B cell (primary cell): Measurements from ENCODE around the gene CGNL1. TPM values are rescaled to one million over a fixed set of nuclear protein-coding genes. Genes with fewer than 3 reads are reported as not detected.

Experiments used
- ATAC-seq: fragments of 200-7000 bp; cut with Tn5 transposase; one replicate; pipeline ENCODE4 v1.10.0; 2021; ENCODE audit warnings: low read depth, mild to moderate bottlenecking, moderate number of reproducible peaks, moderate library complexity
- CTCF ChIA-PET: fragments of 350-600 bp; sonication (Branson Sonifier 250); formaldehyde crosslinking; loops from one replicate; lab custom pipeline; 2021; ENCODE audit warnings: antibody characterized with exemption, inconsistent platforms; lab: Charles Lee
- POLR2A ChIA-PET: fragments of 350-600 bp; sonication (Branson Sonifier 250); formaldehyde crosslinking; loops from one replicate; lab custom pipeline; 2021; ENCODE audit warnings: antibody characterized with exemption; lab: Charles Lee
- DNase-seq: peaks from one replicate; pipeline ENCODE4 v3.0.0; 2013
- H2AFZ ChIP-seq: 2 replicates; pipeline ENCODE4 v1.6.1; 2012; ENCODE audit warnings: mild to moderate bottlenecking, low read depth, low read length; ENCODE audit not compliant: insufficient read depth, poor library complexity, severe bottlenecking
- H3K27ac ChIP-seq, 2 donors: 1 replicate in 1 of 2; 2 replicates in 1 of 2; pipeline ENCODE4 v1.5.1; 2012 to 2013; ENCODE audit warnings: low read length in 2 of 2, mild to moderate bottlenecking in 2 of 2, moderate library complexity in 1 of 2
- H3K27me3 ChIP-seq, 4 experiments: fragments of 200-600 bp in 1 of 4; sonication (generic) in 1 of 4; replicated peaks in 1 of 4; 1 replicate in 2 of 4; 2 replicates in 2 of 4; pipeline versions ENCODE4 v1.6.1 to v1.7.0; 2013 to 2016; ENCODE audit warnings: low read length in 3 of 4, mild to moderate bottlenecking in 2 of 4, mixed read lengths in 1 of 4, moderate library complexity in 1 of 4; ENCODE audit not compliant: insufficient read depth in 4 of 4, control insufficient read depth in 3 of 4; ENCODE audit errors: control extremely low read depth in 1 of 4
- H3K36me3 ChIP-seq, 2 experiments: replicated peaks in 1 of 2; 1 replicate in 1 of 2; 2 replicates in 1 of 2; pipeline versions ENCODE4 v1.6.1 to v1.7.1; 2013; ENCODE audit warnings: low read length in 1 of 2; ENCODE audit not compliant: insufficient read depth in 2 of 2, control insufficient read depth in 1 of 2; ENCODE audit errors: control extremely low read depth in 1 of 2, extremely low read depth in 1 of 2
- H3K4me1 ChIP-seq, 2 donors: fragments of 200-600 bp in 1 of 2; sonication (generic) in 1 of 2; 1 replicate in 1 of 2; 2 replicates in 1 of 2; pipeline versions ENCODE4 v1.5.1 to v1.6.1; 2013 to 2017; ENCODE audit warnings: low read length in 2 of 2; ENCODE audit not compliant: control insufficient read depth in 2 of 2, insufficient read depth in 2 of 2
- H3K4me2 ChIP-seq: replicated peaks from 2 replicates; pipeline ENCODE3; 2012; ENCODE audit warnings: mild to moderate bottlenecking, low read depth, low read length; ENCODE audit not compliant: poor library complexity, severe bottlenecking
- H3K4me3 ChIP-seq, 5 experiments: fragments of 200-600 bp in 1 of 5; sonication (generic) in 1 of 5; 1 replicate in 3 of 5; 2 replicates in 2 of 5; pipeline versions ENCODE4 v1.5.1 to v1.7.0; 2011 to 2016; ENCODE audit warnings: low read length in 4 of 5, mild to moderate bottlenecking in 4 of 5, low read depth in 2 of 5, control low read depth in 1 of 5, moderate library complexity in 1 of 5; ENCODE audit not compliant: insufficient read depth in 1 of 5; ENCODE audit errors: control extremely low read depth in 1 of 5, extremely low read depth in 1 of 5
- H3K79me2 ChIP-seq: fragments of 200-600 bp; sonication (generic); one replicate; pipeline ENCODE4 v1.6.0; 2016; ENCODE audit warnings: low read length; ENCODE audit not compliant: control insufficient read depth, insufficient read depth
- H3K9ac ChIP-seq: fragments of 200-600 bp; sonication (generic); 2 replicates; pipeline ENCODE4 v1.6.1; 2017; ENCODE audit warnings: mild to moderate bottlenecking, low read length, moderate library complexity
- H3K9me3 ChIP-seq, 3 donors: one replicate each; pipeline versions ENCODE4 v1.6.1 to v1.7.1; 2013; ENCODE audit warnings: low read length in 2 of 3; ENCODE audit not compliant: control insufficient read depth in 2 of 3, insufficient read depth in 1 of 3; ENCODE audit errors: control extremely low read depth in 1 of 3
- H4K20me1 ChIP-seq: 2 replicates; pipeline ENCODE4 v1.6.0; 2012; ENCODE audit warnings: mild to moderate bottlenecking, low read length; ENCODE audit not compliant: insufficient read depth, control insufficient read depth, poor library complexity, severe bottlenecking
- H3K27ac Mint-ChIP-seq: one replicate; pipeline ENCODE4 v1.8.0; 2021; ENCODE audit warnings: mixed read lengths
- H3K27me3 Mint-ChIP-seq: one replicate; pipeline ENCODE4 v1.8.0; 2021; ENCODE audit warnings: mixed read lengths
- H3K4me1 Mint-ChIP-seq: one replicate; pipeline ENCODE4 v1.8.0; 2021; ENCODE audit warnings: mixed read lengths
- H3K4me3 Mint-ChIP-seq: one replicate; pipeline ENCODE4 v1.8.0; 2021; ENCODE audit warnings: mixed read lengths
- H3K9me3 Mint-ChIP-seq: one replicate; pipeline ENCODE4 v1.8.0; 2022; ENCODE audit warnings: mixed read lengths; ENCODE audit not compliant: insufficient read depth
- EZH2 ChIP-seq: IDR thresholded peaks from 2 replicates; pipeline ENCODE4 v1.6.1; 2012; ENCODE audit warnings: borderline replicate concordance, low read depth, mild to moderate bottlenecking, moderate library complexity, low read length; ENCODE audit not compliant: insufficient read depth, poor library complexity, severe bottlenecking
- WGBS: methylation state at CpG from one replicate; pipeline ENCODE4 v1.1.5; 2013; ENCODE audit warnings: missing lambda C conversion rate; ENCODE audit not compliant: insufficient coverage; 5-methylcytosine and 5-hydroxymethylcytosine counted together
- intact Hi-C: fragments of 100-400 bp; cut with micrococcal nuclease; formaldehyde crosslinking; loops from one replicate; pipeline ENCODE4 v1.10.0; 2022
- polyA plus RNA-seq: library from polyadenylated mRNA; depleted of rRNA; stranded (reverse); fragments of >200 nt; gene quantifications from 2 replicates; pipeline ENCODE4 v1.2.3, GENCODE V29; 2012
- total RNA-seq, 2 donors: library from RNA; stranded (reverse); fragments of 120-200 nt in 1 of 2; gene quantifications; 1 replicate in 1 of 2; 2 replicates in 1 of 2; pipeline versions ENCODE4 v1.2.3 to v1.2.4, GENCODE V29; 2013 to 2022
- TF ChIP-seq, protein P1 (sequence below): fragments of 200-600 bp; IDR thresholded peaks from one replicate; pipeline ENCODE4 v1.8.0; 2022; ENCODE audit warnings: antibody characterized with exemption, mild to moderate bottlenecking

Gene CGNL1
- total and polyA plus RNA-seq, 2 donors (not counting 1 experiment from before 2014, with no cell fraction given), result 0.03 to 0.12 TPM

GRCh38 chr15:57485869-57486268, 109.6 kb downstream of the CGNL1 start:
- no peaks in the 10 kb centered on the region for H3K36me3 ChIP-seq
- intact Hi-C loops, result no loop called here
- no peak overlapping the region for H2AFZ ChIP-seq
- ATAC-seq, result no peak
- CTCF ChIA-PET, result no interaction called here
- Mint-ChIP-seq H3K4me1 (no peaks in the 10 kb centered on the region), H3K9me3 (no peaks in the 10 kb centered on the region), H3K27me3 (peaks cover 26% of the 10 kb centered on the region), H3K4me3 (no peak overlapping the region), H3K27ac (no peak overlapping the region)
- no peak overlapping the region for H3K27ac ChIP-seq
- no peaks in the 10 kb centered on the region for H3K9me3 ChIP-seq
- TF ChIP-seq, protein P1, sequence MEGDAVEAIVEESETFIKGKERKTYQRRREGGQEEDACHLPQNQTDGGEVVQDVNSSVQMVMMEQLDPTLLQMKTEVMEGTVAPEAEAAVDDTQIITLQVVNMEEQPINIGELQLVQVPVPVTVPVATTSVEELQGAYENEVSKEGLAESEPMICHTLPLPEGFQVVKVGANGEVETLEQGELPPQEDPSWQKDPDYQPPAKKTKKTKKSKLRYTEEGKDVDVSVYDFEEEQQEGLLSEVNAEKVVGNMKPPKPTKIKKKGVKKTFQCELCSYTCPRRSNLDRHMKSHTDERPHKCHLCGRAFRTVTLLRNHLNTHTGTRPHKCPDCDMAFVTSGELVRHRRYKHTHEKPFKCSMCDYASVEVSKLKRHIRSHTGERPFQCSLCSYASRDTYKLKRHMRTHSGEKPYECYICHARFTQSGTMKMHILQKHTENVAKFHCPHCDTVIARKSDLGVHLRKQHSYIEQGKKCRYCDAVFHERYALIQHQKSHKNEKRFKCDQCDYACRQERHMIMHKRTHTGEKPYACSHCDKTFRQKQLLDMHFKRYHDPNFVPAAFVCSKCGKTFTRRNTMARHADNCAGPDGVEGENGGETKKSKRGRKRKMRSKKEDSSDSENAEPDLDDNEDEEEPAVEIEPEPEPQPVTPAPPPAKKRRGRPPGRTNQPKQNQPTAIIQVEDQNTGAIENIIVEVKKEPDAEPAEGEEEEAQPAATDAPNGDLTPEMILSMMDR, result no peak
- TF ChIP-seq EZH2, result no peak
- H3K4me1 ChIP-seq, result no peaks in the 10 kb centered on the region
- no peak for DNase-seq
- H3K9ac ChIP-seq, result no peak overlapping the region
- no peaks in the 10 kb centered on the region for H3K79me2 ChIP-seq
- no peak overlapping the region for H3K4me2 ChIP-seq
- POLR2A ChIA-PET, result no interaction called here
- no peak overlapping the region for H3K4me3 ChIP-seq
- H3K27me3 ChIP-seq, result no peaks in the 10 kb centered on the region
- 88% methylated on average over 1 of the region's 2 CpGs for WGBS
- H4K20me1 ChIP-seq, result no peaks in the 10 kb centered on the region

DNA sequence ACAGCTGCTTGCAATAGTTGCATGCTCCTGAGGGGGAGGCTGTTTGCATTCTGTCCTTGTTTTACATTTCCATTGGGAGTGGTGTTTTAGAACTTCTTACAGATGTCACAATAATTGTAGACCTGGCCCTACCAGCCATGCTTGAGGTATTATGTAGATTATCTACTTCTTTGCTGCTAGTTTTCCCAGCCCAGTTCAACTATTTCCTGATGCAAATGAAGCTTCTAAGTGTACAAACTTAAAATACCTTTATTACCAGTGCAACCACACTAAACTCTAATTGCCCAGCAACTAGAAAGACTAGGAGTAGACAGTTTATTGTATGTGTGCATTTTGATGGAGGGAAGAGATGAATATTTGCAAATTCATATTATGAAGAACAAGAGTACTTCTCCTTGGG, 110.5 kb downstream of the CGNL1 start:
- no peaks in the 10 kb centered on the region for H3K4me1 Mint-ChIP-seq
- H3K27me3 Mint-ChIP-seq, result peaks cover 29% of the 10 kb centered on the region

More for the DNA sequence above, 110.5 kb downstream of the CGNL1 start:
- ATAC-seq (no peak), DNase-seq (no peak)
- intact Hi-C loops, result no loop called here
- Mint-ChIP-seq H3K4me3 (no peak overlapping the region), H3K9me3 (no peaks in the 10 kb centered on the region), H3K27ac (no peak overlapping the region)
- Histone ChIP-seq H3K79me2 (no peaks in the 10 kb centered on the region), H2AFZ (no peak overlapping the region), H4K20me1 (no peaks in the 10 kb centered on the region), H3K36me3 (no peaks in the 10 kb centered on the region), H3K9ac (no peak overlapping the region), H3K27me3 (no peaks in the 10 kb centered on the region), H3K4me2 (no peak overlapping the region), H3K27ac (no peak overlapping the region), H3K4me3 (no peak overlapping the region), H3K9me3 (no peaks in the 10 kb centered on the region), H3K4me1 (no peaks in the 10 kb centered on the region)
- TF ChIP-seq EZH2, result no peak
- TF ChIP-seq, protein P1, result no peak
- CTCF ChIA-PET, result no interaction called here
- POLR2A ChIA-PET, result no interaction called here
